Panc1 (cell line): ENCODE measurements around the gene EIPR1. TPM values are rescaled to one million over a fixed set of nuclear protein-coding genes. Genes with fewer than 3 reads are reported as not detected.

Experiments used
- ATAC-seq: fragments of 200-7000 bp; cut with Tn5 transposase; 2 replicates; pipeline ENCODE4 v1.9.1; 2020; ENCODE audit warnings: mild to moderate bottlenecking, moderate library complexity
- BruUV-seq: library from RNA; stranded (reverse); fragments of 400-500 nt; replicated peaks from 2 replicates; lab custom pipeline; 2021; lab: Mats Ljungman, UMichigan
- CTCF ChIA-PET: fragments of 300-600 bp; sonication (Branson Sonifier 250); formaldehyde crosslinking; loops from one replicate; lab custom pipeline; 2022; ENCODE audit warnings: antibody characterized with exemption; lab: Charles Lee
- POLR2A ChIA-PET: fragments of 300-600 bp; sonication (Branson Sonifier 250); formaldehyde crosslinking; loops from one replicate; lab custom pipeline; 2022; ENCODE audit warnings: antibody characterized with exemption; lab: Charles Lee
- DNase-seq: peaks from one replicate; pipeline ENCODE4 v3.0.0-alpha.2; 2010; ENCODE audit warnings: low read depth, low spot score
- H3K27ac ChIP-seq: 2 replicates; pipeline ENCODE4 v1.5.1; 2011; ENCODE audit warnings: mild to moderate bottlenecking, low read length, inconsistent platforms
- H3K27me3 ChIP-seq: fragments of 200-500 bp; sonication (Bioruptor generic); 2 replicates; pipeline ENCODE4 v1.6.0; 2014; ENCODE audit warnings: low read length, inconsistent platforms; ENCODE audit not compliant: control insufficient read depth, insufficient read depth
- H3K36me3 ChIP-seq: fragments of 200-500 bp; sonication (Bioruptor generic); 2 replicates; pipeline ENCODE4 v1.5.1; 2014; ENCODE audit warnings: inconsistent platforms, mild to moderate bottlenecking, low read length, moderate library complexity; ENCODE audit not compliant: control insufficient read depth, insufficient read depth
- H3K4me1 ChIP-seq: 2 replicates; pipeline ENCODE4 v1.5.1; 2011; ENCODE audit warnings: inconsistent platforms, mild to moderate bottlenecking, low read length, moderate library complexity; ENCODE audit not compliant: control insufficient read depth, insufficient read depth
- H3K4me3 ChIP-seq, 2 experiments: 2 replicates each; pipeline ENCODE4 v1.5.1; 2011 to 2012; ENCODE audit warnings: low read depth in 2 of 2, low read length in 2 of 2, mild to moderate bottlenecking in 2 of 2, inconsistent platforms in 1 of 2, moderate library complexity in 1 of 2
- H3K9me3 ChIP-seq: fragments of 200-500 bp; sonication (Bioruptor generic); 2 replicates; pipeline ENCODE4 v1.5.1; 2014; ENCODE audit warnings: low read depth, mild to moderate bottlenecking, inconsistent platforms, low read length, moderate library complexity; ENCODE audit not compliant: control insufficient read depth, insufficient read depth
- CTCF ChIP-seq: fragments of 450-650 bp; IDR thresholded peaks from 2 replicates; pipeline ENCODE4 v1.5.1; 2017; ENCODE audit warnings: mild to moderate bottlenecking
- POLR2AphosphoS5 ChIP-seq: IDR thresholded peaks from 2 replicates; pipeline ENCODE4 v1.6.1; 2012; ENCODE audit warnings: mild to moderate bottlenecking, low read depth, low read length, moderate library complexity
- REST ChIP-seq, 2 experiments: IDR thresholded peaks; 2 replicates each; pipeline ENCODE4 v1.6.1; 2011 to 2012; ENCODE audit warnings: low read depth in 2 of 2, control low read depth in 1 of 2, low read length in 1 of 2, mild to moderate bottlenecking in 1 of 2, moderate library complexity in 1 of 2; ENCODE audit not compliant: insufficient read depth in 1 of 2
- SIN3A ChIP-seq: IDR thresholded peaks from 2 replicates; pipeline ENCODE4 v1.6.1; 2012; ENCODE audit warnings: low read depth, mild to moderate bottlenecking, low read length, moderate library complexity, borderline replicate concordance; ENCODE audit not compliant: insufficient read depth
- TCF7L2 ChIP-seq: IDR thresholded peaks from 2 replicates; pipeline ENCODE4 v1.6.1; 2011; ENCODE audit warnings: mild to moderate bottlenecking, low read depth, low read length, inconsistent platforms
- in situ Hi-C: cut with HindIII; loops from 2 replicates; pipeline ENCODE4 v1.10.0; 2016; ENCODE audit warnings: low sequenced_read_pairs, low pct_unique_long_range_greater_than_20kb
- intact Hi-C: fragments of 100-400 bp; cut with micrococcal nuclease; formaldehyde crosslinking; loops from one replicate; pipeline ENCODE4 v1.10.0; 2022; ENCODE audit not compliant: unreplicated experiment
- total RNA-seq: library from RNA; stranded (reverse); gene quantifications from one replicate; pipeline ENCODE4 v1.2.1, GENCODE V29; 2021; ENCODE audit not compliant: unreplicated experiment

EIPR1 gene
- total RNA-seq, 1 experiment from 2014 or later = 26.7 TPM

- in situ Hi-C loops (no loop called here), intact Hi-C loops (no loop called here)
- DNase-seq = no peak
- Histone ChIP-seq H3K4me1 (no peaks in the 10 kb centered on the region), H3K27me3 (no peaks in the 10 kb centered on the region), H3K9me3 (no peaks in the 10 kb centered on the region), H3K27ac (no peak overlapping the region), H3K36me3 (no peaks in the 10 kb centered on the region), H3K4me3 (no peak overlapping the region)
- no peak for ATAC-seq
- no peak for TF ChIP-seq SIN3A
- no peak for TF ChIP-seq TCF7L2
- TF ChIP-seq REST (IDR thresholded peaks at IDR 0.05; ENCODE audit: insufficient read depth in 1 of 2, low read depth in 2 of 2, low read length in 1 of 2) = no peak
- TF ChIP-seq POLR2AphosphoS5 = no peak
- no peak for TF ChIP-seq CTCF
- POLR2A ChIA-PET = no interaction called here
- CTCF ChIA-PET = interaction anchor here (0.7 kb wide), 1 partner anchor 109 kb away, joined by 3 read pairs; no protein-coding TSS in a partner anchor
- no TSS peak for BruUV-seq
Observed at GRCh38 chr2:3313781-3314375, 63.7 kb downstream of the EIPR1 start.

GRCh38 chr2:3312576-3313345 lies 64.9 kb downstream of the EIPR1 start:
- ChIA-PET POLR2A (no interaction called here), CTCF (no interaction called here)
- in situ Hi-C loops (no loop called here), intact Hi-C loops (no loop called here)
- Histone ChIP-seq H3K27ac (no peak overlapping the region), H3K4me1 (no peaks in the 10 kb centered on the region), H3K36me3 (no peaks in the 10 kb centered on the region), H3K4me3 (no peak overlapping the region), H3K27me3 (no peaks in the 10 kb centered on the region), H3K9me3 (no peaks in the 10 kb centered on the region)
- no peak for TF ChIP-seq REST (IDR thresholded peaks at IDR 0.05; ENCODE audit: insufficient read depth in 1 of 2, low read depth in 2 of 2, low read length in 1 of 2)
- TF ChIP-seq TCF7L2 = no peak
- no peak for TF ChIP-seq CTCF
- no peak for TF ChIP-seq SIN3A
- TF ChIP-seq POLR2AphosphoS5 = no peak
- BruUV-seq = no TSS peak
- DNase-seq (no peak), ATAC-seq (no peak)
